Kidney capillary endothelial cell (primary cell): ENCODE measurements around the gene PPP4R1.

Experiments used
- DNase-seq: peaks from one replicate; pipeline ENCODE4 v3.0.0-alpha.2; 2018; ENCODE audit warnings: low spot score

Gene PPP4R1

DNA sequence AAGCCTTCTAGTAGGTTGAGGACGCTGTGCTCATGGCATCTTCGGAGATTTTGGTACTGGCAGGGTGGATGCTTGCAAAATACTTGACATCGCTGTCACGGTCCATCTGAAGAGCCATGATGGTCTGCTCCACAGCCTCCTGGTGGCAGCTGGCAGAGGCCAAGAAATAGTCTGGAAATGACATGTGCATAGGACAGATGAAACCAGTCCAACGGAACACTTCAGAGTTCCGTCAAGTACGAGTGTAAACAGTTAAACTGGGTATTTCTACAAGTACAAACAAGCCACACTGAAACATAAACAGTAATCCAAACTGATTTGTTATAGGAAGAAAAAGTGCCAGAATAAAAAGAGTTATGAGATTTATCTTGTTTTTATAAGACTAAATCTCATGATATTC is 66.6 kb downstream of the PPP4R1 start:
- no peak for DNase-seq

DNA sequence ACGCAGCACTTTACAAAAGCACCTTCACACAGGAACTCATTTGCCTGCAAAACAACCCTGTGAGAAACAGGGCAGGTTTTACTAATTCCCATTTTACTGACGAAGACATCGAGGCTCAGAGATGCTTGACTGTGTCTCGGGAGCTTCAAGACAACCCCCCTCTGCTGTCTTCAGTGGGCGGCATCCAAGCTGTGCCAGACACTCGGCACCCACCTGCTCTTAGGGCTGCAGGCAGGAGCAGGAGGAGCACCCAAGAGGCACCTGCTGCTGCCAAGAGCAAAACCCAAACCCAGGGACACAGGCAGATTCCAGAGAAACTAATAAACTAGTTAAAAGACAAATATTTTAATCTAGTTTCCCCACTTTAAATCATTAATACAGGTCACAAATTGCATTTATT is 67.9 kb downstream of the PPP4R1 start:
- DNase-seq: no peak

DNA sequence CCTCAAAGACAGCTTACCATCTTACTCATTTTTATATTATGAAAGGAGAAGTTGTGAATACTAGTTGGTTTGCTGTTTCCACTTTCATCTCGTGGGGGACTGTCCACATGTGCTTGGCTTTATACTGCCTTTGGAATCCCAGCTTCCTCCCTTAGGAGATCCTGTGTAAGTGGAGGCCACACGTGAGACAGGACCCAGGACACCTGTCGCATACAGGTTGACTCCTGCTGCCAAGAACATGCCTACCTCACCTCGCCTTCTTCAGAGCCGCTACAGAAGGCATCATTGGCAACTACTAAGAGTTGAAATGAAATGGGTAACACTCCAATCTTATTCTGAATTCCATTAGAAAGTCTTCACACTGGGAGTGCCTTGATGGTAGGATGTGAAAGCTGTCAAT is 69.3 kb downstream of the PPP4R1 start:
- no peak for DNase-seq

DNA sequence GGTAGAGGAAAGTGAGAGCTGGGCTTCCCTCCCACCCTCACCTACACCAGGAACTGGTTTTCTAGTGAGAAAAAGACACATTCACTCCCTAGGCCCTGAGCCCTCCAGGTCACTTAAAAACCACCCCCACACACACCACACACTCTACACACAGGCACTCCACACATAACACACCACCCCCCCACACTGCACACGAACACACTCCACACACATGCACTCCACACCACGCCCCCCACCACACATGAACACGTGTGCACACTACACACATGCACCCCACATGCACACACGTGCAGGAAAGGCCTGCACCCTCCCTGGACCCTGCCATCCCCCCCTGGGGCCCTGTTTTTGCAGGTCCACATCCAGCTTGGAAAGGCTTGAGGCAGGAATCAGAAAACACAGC is 71.4 kb downstream of the PPP4R1 start:
- no peak for DNase-seq

DNA sequence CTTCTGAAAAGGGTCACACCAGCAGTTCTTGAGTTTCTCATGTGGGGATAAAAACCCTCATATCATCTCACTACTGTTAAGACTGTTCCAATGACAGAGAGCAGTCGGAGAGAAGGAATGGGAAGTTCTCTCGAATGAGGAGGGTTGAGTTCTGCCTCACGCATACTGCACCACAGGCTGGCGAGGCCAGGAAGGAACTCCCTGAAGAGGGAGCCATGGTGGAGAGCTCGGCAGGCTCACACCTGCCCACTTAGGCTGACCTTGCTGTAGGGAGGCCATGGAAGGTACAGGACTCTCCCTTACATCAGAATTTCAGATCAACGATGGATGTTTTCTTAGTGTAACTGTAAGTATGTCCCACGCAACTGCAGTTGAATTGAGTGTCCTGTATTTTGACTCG is 74.4 kb downstream of the PPP4R1 start:
- no peak for DNase-seq

DNA sequence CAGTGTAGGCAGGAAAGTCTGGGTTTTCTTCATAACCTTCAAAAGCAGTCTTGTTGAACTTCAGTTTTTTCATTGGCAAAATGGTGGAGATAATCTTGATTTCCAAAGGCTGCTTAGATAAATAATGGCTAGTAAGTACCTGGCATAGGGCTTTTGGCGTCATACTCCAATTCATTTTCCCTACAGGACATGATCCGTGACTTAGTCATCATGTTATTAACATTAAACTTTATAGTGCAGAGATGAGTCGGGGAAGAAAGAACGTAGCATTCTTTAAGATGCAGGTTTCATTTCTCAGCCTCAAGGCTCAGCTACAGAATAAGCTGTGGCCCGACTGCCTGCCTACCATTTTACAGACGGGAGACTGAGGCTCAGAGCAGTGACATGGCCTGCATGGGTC is 75.1 kb downstream of the PPP4R1 start:
- DNase-seq: peak; percentile 63

DNA sequence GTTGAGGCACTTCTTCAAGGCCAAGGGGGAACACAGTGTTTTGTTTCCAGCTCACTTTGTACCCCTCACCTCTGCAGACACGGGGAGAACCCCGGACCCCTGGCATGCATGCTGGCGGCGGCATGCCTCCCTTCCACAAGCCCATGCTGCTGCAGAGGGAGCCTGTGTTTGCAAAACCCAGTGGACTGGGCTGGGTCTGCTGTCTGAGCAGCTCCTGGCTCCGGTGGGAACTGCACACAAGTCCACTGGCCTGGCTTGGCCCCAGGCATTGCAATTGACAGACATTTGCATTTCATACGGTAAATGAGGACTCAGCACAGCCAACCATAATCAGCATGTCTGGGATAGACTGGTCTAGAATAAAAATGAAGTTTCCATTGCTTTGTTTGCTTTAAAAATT is 76.7 kb downstream of the PPP4R1 start:
- no peak for DNase-seq

DNA sequence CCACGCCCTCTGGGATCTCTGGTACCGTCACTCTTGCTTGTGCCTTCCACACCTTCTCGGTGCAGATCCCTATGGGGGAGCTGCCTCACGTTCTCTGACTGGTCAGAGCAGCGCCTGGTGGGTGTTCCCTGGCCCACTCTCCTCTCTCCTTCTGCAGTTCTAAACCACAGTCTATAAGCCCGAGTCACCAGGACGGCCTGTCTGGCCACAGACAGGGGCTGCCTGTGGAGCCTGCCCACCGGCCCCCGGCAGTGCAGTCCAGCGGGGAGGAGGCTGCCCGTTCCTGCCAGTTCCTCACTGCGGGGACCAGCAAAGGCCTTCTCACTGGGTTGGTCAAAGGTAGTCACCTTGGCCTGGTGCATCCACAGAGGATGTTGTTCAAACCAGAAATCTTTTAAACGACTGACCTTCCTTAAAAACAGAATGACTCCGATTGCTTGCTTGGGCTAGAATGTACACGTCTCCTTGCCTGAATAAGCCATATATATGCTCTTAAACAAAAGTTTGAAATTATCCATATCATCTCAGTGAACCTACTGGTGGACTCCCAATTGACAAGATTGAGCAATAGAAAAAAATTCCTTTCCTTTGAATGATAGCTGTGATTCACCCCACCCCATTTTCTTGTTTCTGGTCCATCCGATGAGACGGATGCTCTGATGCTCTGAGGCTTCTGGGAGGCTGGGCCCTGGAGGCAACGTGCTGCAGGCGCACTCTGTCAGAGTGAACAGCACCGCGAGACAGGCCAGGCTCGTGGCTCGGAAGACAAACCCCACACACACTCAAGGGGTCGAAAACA is 77.8 kb downstream of the PPP4R1 start:
- DNase-seq: no peak

DNA sequence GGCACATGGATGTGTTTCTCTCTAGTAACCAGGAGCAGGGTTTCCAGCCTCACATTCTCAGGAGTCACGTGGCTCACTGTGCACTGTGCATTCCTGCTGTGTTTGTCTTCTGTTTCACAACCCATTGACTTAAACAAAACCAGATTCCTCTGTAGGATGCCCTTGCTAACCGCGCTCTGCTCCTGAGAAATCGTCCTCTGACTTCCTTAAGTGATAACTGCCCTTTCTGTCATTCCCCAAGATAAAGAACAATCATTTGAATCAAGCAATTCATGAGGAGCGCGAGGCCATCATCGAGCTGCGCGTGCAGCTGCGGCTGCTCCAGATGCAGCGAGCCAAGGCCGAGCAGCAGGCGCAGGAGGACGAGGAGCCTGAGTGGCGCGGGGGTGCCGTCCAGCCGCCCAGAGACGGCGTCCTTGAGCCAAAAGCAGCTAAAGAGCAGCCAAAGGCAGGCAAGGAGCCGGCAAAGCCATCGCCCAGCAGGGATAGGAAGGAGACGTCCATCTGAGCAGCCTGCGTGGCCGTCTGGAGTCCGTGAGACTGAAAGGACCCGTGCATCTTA is 78.8 kb downstream of the PPP4R1 start:
- no peak for DNase-seq

DNA sequence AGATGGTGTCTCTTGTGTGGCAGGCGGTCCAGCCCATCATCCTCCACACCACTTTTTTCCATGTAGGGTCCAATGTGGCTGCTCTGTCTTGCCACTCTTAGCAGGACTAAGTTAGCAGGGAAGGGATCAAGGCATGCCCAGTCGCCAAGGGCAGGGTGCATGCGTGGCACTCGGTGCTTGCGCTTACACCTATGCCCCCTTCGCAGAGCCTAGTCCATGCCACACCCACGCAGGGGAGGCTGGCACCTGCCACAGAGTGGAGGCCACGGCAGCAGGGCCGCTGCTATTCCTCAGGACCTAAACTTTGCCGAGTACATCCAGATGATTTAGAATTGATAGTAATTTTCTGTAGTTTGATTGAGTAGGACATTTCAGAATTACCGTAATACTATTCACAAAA is 79.5 kb downstream of the PPP4R1 start:
- no peak for DNase-seq

DNA sequence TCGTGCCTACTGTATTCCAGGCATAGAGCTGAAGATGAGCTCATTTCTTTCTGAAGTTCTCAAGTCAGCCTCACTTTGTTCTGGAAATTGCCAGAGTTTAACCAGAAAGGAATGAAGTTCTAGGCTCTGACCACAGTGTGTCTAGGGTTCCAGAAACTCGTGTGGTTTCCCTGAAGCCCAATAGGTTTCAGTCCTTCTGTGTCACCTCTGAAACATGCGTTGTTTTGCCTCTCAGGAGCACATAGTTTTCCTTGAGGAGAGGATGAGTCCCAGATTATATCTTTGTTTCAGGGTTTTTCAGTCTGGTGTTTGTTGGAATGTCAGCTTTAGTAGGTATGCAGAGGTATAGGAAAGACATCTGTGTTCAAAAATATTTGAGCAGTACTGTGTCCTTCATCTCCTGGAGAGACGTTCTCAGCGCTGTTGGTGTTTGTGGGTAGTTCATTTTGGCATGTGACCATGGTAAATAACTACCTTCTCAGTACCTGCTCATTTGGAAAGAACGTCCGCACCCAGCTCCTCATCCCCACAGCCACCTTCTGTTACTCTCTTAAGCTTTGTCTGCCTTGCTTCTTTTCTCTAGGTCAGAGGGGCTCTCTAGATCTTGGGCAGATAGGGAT is 82.5 kb downstream of the PPP4R1 start:
- DNase-seq: no peak

DNA sequence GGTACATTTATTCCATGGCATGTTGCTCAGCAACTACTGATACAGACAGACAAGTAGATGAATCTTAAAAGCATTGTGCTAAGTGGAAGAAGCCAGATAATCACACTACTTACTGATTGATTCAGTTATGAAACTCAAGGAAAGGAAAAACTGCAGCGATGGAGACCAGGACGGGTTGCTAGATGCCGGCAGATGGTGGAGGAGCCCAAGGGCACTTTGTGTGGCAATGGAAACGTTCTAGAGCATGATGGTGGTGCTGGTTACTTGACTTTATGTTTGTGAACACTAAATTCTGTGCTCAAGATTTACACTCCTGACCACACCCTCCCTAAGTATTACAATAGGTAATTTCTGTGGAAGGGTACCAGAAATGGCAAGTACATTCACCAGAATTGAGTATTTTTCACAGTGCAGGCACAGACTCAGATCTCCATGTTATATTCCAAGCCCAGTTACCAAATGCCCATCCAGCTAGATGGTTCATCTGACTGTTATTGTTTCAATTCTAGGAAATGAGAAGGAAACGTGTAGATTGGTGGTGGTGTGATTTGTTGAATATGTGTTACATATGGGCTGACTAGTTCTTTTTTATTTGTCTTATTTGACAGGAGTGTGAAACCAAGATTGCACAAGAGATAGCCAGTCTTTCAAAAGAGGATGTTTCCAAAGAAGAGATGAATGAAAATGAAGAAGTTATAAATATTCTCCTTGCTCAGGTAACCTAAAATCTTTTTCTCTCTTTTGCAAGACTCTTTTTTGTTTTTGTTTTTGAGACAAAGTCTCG is 83.9 kb downstream of the PPP4R1 start:
- no peak for DNase-seq

DNA sequence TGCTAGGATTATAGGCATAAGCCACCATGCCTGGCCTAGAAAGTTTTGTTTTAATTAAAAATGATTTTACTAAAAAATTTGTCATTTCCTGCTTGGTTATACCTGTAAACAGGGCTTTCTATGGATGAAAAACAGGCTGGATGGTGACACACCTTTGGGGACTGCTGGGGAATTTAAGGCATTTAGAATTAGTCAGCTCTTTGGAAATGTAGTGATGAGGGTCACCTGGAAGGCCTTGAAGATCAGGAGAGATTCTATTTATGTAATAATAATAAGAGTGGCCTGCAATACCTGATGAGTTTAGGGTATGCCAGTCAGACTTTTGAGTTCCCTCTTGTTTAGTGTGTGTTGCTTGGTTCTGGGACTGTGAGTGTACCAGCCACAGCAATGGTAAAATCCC is 87.9 kb downstream of the PPP4R1 start:
- DNase-seq: no peak

DNA sequence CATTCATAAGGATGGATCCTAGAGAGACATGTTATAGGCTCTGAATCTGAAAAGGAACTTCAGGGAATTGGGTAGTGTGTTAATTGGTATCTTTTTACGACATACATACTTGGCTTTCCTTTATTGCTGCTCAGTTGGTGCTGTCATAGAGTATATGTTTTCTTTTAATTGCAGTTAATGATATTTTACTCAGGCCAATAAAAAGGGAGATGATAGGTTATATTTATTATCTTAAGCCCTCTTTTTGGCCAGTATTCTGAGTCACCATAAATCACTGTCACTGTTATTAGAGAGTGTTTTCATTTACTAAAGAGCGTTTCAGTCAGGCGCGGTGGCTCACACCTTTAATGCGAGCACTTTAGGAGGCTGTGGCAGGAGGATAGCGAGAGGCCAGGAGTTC is 91.4 kb downstream of the PPP4R1 start:
- DNase-seq: no peak

DNA sequence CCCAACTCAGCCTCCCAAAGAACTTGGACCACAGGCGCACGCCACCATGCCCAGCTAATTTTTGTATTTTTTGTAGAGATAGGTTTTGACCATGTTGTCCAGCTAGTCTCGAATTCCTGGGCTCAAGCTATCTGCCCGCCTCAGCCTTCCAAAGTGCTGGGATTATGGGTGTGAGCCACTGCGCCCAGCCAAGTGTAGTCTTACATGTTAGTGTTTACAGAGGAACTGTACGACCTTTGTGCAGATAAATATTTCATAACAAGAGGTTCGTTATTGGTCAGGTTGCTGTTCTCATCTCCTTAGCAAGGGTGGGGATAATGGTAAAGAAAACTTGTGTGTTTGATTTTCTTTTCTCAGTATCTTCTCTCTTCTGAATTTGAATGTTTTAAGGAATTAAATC is 92.6 kb downstream of the PPP4R1 start:
- no peak for DNase-seq

DNA sequence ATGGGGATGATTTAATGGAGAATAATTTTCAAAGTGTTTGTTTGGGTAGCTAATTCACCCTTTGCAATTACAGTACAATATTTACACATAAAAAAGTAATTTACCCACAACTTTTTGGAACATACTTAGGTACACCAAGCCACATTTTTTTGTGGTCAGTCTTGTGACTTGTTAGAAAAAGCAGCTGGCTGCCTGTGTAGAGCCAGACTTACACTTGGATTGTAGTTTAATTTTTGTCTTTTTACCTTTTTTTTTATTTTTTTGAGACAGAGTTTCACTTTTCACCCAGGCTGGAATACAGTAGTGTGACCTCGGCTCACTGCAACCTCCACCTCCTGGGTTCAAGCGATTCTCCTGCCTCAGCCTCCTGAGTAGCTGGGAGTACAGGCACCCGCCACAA is 93.7 kb downstream of the PPP4R1 start:
- DNase-seq: no peak

DNA sequence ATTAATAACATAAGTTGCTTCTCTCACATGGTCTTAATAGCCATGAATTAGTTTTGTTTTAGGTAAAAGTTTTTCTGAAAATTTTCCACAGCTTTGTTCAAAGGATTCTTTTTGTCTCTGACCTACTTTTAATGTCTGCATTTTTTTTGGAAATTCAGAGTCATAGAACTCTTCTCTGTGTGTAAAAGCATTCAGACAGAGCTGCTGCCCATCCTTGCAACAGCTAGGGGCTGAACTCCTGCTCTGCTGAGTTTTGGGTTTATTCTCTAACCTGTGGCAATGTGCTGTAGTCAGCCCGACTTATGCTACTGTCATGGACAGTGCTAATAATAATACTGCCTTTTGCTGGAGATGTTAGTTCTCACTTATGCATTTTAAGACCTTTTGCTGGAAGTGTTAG is 95.0 kb downstream of the PPP4R1 start:
- DNase-seq: no peak

DNA sequence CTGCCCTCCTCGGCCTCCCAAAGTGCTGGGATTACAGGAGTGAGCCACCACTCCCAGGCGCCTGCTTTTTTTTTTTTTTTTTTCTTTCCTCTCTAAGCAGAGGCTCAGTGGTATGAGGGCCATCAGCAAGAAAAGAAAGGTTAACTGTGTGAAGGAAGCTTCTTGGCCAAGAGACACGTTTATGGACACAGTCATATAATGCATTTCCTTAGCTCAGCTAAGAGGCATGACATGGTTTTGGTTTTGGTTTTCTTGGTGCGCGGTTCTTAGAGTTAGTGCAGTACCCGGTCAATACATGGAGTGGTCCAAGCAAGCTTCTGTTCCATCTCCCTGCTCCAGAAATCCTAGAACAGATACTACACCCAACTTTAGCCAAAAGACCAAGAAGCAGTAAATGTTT is 96.5 kb downstream of the PPP4R1 start:
- no peak for DNase-seq

DNA sequence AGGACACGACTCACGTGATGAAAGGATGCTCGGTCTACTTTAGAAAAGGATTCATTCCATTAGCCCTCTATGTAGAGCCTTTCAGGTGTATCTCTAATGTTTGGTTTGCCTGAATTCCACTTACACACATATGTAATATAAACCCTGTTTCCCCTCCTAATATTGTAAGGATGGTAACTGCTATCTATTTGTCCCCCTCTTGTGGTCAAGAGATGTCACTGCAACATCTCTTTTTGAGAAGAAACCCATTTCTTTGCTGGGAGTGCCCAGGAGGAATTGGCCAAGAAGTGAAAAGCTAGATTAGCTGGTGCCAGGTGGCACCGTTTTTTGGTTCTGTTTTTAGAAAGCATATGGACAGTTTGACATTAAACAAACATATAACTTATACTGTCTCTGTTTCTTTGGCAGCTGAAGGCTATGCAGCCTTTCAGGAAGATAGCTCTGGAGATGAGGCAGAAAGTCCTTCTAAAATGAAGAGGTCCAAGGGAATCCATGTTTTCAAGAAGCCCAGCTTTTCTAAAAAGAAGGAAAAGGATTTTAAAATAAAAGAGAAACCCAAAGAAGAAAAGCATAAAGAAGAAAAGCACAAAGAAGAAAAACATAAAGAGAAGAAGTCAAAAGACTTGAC is 97.8 kb downstream of the PPP4R1 start:
- peak; percentile 67 for DNase-seq

DNA sequence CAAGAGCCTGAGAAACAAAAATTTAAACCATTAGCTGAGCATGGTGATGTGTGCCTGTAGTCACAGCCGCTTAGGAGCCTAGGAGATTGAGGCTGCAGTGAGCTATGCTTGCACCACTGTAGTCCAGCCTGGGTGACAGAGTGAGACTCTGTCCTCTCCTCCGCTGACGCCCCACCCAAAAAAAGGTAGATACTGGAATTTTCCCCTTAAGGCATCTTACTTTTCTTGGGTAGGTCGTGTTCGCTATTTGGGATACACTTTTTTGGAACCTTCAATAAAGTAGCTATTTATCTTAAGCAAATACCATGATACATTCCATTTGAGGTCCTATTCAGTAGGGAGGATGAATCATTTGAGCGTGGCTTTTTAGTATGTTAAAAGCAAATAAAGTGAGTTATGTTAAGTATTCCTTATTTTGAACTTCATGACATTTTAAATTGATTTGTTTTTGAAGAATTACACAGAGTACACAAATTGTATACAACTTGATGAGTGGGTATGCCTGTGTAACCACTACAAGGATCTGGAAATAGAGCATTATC is 100.3 kb downstream of the PPP4R1 start:
- no peak for DNase-seq

DNA sequence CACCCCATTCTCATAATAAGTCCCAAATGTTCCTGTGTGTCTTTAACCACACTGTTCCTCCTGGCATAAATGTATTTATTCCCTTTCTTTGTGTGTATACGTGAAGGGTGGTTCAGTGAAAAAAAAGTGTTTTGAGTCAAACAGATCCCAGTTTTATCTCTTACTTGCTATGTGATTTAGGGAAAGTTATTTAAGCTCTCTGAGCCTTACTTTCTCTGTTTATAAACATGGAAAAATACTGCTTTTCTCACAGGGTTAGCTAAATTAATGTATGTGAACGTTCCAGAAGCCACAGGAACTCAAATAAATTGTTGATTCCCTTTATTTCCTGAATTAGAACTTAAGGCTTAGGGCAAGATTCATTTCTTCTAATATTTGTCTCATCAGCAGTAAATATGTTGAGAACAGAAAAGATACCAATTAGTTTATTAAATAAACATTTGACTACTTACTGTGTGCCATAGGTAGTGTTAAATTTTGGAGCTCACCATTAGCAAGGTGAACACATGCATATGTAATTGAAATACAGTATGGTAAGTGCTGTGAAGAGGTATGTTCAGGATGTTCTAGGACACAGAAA is 105.8 kb downstream of the PPP4R1 start:
- no peak for DNase-seq

DNA sequence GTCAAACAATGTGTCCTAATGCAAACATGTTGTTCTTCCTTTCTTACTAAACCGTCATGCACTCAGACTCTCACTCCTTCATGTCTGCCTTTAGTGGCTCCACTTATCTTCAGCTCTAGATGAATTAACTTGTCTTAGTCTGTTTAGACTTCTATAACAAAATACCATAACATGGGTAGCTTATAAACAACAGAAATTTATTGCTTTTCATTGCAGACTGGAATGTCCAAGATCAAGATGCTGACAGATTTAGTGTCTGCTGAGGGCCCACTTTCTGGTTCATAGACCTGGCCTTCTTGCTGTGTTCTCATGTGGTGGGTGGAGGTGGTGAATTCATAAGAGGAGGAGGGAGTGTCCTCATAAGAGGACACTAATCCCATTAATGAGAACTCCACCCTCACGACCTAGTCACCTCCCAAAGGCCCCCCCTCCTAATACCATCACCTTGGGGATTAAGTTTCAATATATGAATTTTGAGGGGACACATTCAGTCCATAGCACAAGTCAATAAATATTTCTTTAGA is 106.7 kb downstream of the PPP4R1 start:
- DNase-seq: no peak
